ENCODE data around the gene MAML2.
"Not testable (repeated sequence)": the region's sequence is repeated elsewhere in the genome, so short reads cannot be mapped to it uniquely, and the experiment has no call there.

The MAML2 gene

DNA sequence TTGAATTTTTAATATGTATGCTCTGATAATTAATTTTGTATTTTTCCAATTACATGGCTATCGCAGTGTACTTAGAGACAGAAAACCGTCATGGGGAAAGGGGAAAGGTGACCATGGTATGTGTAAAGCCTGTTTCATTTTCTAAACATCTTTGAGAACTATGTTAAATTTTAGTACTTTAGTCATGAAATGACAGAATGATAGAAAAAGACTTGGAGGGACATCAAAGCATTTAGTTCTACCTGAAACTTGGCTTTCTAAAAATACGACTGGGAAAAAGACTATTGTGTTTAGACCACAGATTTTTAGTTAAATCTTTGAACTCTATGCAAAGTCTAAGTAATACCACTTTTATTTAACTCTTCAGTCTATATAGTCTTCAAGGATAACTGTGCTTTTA is 54.1 kb downstream of the MAML2 start:
- no peak for DNase-seq

DNA sequence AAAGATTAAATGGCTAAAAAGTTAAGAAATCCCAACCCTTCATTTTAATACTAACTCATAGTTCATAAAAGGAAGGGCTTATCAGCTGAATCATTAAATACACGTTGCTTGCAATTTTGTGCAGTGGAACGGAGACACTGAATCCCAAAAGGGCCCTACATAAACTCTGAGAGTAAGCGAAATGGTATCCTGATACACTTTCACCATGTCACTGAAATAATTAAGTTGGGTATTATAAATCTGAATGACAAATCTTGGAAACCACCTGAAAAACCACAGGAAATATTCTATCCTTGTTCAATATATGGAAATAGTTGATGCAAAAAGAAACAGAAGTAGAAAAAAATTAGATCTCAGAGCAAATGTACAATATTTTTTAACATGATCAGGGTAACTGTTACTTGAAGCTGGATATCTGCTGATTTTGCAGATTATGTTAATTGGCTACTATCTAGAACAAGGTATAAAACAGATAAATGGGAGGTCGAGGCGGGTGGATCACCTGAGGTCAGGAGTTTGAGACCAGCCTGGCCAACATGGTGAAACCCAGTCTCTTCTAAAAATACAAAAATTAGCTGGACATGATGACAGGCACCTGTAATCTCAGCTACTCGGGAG is 55.1 kb downstream of the MAML2 start:
- no peak for DNase-seq

DNA sequence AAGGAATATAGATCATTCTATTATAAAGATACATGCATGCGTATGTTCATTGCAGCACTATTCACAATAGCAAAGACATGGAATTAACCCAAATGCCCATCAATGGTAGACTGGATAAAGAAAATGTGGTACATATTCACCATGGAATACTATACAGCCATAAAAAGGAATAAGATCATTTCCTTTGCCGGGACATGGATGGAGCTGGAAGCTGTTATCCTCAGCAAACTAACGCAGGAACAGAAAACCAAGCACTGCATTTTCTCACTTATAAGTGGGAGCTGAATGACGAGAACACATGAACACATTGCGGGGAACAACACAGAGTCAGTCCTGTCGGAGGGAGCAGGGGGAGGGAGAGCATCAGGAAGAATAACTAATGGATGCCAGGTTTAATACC is 57.0 kb downstream of the MAML2 start:
- not testable (repeated sequence) for DNase-seq

DNA sequence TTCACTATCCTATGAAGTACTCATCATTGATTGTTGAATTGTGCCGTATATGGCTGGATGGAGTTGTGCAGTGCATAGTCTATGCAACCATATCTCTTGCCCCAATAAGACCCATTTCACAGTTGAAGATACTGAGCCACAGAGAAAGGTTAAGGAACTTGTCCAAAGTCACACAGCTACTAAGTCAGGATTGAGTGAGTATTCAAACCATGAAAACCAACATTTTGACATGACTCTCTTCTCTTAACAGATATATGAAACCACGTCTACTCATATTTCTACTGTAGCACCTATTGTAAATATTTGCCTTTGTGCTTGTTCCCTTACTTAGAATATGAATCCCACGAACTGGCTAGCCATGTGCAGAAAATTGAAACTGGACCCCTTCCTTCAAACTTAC is 58.1 kb downstream of the MAML2 start:
- no peak for DNase-seq

DNA sequence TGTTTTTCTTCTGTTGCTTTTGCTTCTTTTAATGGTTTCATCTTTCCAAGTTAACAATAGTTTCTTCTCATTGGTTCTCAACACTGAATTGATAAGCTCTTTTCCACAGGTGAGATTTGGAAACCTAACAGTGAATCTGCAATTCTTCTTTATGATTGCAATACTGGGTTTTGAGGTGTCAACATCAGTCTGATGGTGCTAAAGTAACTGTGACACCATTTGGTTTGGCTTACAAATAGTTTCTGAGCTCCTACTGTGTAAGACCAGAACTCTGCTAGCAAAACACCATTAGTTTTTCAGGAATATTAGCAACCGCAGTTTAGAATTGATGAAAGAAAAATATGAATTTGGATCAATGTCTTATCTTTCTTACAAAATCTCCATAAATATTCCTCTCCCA is 58.6 kb downstream of the MAML2 start:
- no peak for DNase-seq

DNA sequence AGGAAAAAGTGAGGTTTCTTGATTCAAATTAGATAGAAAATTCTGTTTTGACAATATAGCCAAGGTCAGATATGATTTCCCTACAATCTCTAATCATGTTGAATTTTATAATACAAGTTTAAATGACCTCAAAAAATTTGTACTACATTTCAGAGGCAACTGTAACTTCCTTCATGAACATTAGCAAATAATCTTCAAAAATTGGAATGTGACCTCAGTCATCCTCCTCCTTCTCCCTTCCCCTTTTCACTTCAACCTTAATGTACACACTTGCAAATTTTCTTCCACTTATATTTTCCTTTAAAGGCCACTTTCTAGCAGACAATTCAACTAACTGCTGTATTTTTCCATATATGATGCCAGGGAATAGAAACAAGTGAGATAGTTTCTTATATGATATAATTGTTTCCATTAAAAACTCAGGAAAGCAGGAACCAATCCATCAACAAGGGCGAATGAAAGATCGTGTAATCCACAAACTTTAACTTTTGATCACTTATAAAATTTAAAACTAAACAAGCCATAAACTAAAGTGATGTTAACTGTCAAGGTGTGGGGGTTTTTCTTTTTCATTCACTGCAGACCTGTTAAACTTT is 60.3 kb downstream of the MAML2 start:
- no peak for DNase-seq

DNA sequence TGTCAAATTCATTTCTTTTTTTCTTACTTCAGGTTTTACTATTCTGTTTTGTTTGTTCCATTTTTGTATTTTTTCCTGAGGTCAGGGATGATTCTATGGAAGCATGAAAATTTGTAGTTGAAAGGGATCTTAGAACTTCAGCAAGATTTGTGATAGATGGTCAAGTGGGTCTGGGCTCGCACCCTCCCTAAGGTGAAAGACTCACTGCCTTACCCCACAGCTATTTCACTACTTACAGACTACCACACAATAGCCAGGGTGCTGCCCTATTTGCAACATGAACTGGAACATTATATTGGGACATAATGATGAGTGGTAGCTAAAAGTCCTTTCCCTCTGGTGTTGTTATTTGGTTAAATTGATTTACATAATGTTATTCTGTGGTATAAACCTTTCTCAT is 62.6 kb downstream of the MAML2 start:
- no peak for DNase-seq

DNA sequence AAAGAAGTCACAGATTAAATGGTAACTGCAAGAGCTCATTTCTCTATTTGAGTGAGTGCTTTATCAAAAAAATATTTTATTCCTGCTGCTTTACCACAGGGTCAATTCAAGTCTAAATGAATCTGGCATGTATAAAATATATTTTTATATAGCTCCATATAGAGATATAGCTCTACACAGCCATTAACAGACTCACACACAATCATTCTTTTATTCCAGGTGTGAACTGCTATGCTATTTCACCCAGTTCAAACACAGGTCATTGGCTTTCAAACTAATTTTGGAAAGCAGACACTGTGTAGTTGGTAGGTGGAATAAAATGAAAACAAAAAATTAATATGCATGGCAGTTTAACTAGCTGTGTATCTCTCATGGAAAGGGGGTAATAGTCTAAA is 63.1 kb downstream of the MAML2 start:
- no peak for DNase-seq

DNA sequence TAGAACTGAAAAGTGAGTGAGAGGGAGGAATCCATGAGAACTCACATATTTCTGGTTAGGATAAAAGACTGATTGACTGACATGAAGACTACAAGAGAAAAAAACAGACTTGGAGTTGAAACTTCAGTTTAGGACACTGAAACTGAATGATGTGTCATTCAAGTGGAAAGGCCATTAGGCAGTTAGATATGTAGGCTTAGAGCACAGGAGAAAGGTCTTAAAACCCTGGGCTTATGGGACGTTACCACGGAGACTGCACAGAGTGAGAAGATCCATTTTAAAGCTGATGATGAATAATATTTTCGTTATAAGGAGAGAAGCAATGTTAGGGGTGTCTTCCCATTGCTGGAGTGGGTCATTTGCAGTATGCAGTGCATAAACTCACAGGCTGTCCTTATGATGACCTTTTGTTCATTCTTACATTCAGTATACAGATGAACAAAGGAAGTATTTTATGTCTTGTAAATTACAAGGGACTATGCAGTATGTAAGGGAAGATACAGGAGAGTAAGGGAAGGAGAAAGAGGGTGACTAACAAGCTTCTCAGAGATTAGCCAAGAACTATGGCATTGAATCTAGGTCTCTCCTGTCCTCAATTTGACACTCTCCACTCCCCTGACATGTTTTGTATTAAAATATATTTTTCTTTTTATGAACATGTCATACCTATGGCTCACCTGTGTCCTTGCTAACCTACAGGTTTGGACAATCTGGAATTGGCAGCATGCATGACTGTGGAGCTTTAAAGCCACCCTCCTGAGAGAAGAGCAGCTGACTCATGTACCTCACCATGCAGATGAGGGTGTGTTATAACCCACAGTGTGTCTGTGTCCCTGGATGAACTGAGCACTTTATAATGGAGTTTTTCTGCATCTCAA is 63.7 kb downstream of the MAML2 start:
- no peak for DNase-seq

DNA sequence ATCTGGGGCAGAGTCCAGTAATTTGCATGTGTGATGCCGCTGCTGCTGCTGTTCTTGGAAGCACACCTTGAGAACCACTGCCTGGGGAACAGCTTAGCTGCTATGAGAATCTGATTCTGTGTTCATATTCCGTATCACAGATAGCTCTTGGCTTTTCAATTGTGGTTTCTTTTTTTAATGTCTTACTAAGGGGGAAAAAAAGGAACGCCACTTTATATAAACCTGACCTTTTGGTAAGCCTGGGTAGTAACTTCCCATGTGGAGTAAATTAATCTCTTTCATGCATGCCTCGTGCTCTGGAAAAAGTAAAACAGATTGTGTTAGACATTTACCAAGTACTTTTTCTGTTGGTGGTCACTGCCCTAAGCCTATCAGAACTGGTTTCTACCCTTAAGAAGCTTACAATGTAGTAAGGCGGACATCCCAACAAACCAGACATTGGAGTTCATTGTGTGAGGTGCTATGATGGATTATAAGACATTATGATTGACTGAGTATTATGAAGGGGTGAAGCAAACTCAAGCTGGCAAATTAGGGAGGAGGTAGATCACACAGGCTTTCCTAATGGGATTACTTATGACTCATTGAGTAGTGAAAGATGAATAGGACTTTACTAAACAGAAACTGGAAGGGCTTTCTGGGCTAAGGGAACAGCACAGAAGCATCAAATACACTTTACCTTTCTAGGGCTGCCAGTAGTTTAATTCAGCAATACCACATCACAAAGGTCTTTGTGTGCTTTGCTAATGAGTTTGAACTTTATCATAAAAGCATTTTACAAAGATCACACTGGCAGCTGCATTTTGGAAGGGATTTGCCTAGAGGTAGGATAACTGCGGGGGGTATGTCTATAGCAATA is 64.7 kb downstream of the MAML2 start:
- no peak for DNase-seq

DNA sequence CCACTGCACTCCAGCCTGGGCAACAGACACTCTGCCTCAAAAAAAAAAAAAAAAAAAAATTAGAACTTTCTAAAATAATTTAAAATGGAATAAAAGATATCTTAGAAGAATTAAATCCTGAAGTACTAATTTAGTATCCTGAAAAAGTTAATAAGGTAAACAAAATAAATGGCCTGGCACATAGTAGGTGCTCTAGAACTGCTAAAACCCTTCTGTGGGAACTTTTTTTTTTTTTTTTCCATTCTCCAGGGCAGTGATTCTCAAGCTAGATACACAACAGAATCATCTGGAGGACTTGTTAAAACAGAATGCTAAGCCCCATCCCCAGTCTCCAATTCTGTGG is 65.3 kb downstream of the MAML2 start:
- no peak for DNase-seq

DNA sequence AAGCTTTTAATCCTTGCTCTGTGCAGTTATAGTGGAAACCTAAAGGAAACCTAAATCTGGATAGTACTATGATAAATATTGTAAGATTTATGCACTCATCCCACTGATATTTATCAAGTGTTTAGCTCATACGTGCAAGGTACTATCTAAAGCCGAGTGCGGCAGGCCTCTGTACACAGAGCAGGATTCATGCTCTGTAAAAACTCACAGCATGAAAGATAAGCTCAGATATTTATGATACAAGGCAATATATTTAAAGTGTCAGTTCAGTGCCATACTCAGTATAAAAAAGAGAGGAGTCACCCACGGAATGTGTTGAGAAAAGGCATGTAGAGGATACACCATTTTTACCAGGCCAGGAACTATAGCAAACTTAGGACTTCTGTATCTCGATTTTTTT is 66.2 kb downstream of the MAML2 start:
- no peak for DNase-seq

DNA sequence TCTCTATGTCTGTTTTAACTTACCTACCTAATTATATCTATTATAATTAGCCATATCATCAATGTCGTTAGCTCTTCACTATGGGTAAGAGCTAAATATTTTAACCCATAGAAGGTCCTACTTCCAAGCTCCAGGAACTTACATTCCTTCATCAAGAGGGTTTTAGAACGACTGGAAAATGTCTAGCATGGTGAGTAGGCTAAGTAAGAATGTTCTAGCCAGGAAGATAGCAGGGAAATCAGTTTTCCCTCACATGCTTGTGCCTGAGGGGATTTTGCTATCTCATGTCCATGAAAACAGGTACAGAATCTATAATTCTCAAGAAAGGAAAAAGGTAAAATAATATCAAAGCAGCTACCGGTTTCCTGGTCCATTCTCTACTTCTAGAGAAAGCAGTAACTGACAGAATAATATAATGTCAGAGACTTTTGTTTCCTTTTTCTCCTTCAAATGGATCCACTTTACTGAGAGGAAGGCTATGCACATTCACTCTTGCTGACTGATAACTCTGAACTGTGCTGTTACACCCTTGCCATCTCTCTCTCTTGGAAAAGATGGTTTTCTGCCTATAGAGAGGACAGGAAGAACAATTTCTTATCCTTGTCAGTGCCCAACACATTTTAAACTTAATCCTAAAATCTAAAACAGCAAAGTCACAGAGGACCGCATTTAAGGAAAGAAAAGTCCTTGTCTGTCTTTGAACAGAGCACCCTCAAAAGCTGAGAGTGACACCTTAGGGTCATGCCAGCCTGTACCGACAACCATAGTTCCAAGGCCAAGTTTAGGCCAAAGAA is 67.0 kb downstream of the MAML2 start:
- no peak for DNase-seq

DNA sequence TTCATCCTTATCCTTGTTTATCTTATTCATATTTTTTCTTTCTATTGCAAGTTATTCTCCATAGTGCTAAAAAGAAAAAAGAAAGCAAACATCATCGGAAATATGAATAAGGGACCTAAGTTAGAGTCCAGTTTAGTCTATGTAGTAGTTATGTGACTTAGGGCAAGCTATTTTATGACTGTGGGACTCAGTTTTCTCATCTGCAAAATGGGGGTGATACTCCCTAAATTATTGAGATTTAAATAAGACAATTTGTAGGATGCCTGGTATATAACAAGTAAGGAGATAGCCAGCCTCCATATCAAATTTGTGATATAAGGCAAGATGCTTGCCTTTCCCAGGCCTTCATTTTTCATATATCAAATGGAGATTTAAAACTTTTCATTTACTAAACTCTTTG is 69.5 kb downstream of the MAML2 start:
- no peak for DNase-seq

DNA sequence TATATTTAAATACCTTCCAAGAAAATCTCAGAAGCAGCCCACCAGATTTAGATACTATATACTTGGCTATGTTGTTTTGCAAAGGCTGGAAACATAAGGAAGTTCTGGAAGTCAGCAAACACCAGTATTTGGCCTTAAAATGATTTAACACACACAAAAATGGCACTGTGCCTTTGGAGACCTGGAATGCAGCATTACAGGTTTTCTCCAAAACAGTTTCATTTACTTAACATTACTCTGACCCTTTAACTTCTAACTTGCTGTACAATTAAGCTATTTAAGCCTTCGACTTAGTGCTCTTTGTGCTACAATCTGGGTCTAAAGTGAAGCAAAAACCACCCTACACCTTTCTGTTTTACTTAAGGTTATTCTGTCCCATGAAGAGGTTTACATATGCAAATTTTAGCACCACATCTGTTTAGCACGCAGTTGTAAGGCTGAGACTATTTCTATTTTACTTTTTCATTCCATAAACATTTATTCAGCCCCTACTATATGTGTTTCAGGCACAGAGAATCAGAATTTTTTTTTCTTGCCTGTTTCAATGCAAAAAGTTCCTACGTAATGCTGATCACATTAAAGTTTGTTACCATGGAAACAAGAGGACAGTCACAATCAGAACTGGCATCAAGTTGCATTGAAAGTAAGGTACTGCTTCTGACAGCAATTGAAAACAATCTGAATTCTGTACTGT is 70.3 kb downstream of the MAML2 start:
- no peak for DNase-seq

DNA sequence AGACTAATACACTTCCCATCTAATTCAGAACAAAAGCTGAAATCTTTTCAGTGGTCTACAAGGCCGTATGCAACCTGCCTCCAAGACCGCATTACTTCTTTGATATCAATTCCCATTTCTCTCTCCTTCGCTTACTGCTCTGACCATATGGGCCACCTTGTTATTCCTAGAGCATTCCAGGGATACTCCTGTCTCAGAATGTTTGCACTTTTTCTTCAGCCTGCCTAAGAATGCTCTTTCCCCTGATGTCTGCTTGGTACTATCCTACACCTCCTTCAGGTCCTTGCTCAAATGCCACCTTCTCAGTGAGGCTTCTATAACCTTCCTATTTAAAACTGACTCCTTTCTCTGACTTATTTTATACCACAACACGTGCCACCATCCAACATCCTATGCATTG is 71.2 kb downstream of the MAML2 start:
- no peak for DNase-seq

DNA sequence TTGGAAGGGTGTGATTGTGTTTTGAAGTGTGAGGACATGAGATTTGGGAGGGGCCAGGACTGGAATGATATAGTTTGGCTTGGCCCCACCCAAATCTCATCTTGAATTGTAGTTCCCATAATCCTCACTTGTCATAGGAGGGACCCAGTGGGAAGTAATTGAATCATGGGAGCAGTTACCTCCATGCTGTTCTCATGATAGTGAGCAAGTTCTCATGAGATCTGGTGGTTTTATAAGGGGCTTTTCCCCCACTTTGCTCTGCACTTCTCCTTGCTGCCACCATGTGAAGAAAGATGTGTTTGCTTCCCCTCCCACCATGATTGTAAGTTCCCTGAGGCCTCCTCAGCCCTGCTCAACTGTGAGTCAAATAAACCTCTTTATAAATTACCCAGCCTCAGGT is 71.6 kb downstream of the MAML2 start:
- not testable (repeated sequence) for DNase-seq

DNA sequence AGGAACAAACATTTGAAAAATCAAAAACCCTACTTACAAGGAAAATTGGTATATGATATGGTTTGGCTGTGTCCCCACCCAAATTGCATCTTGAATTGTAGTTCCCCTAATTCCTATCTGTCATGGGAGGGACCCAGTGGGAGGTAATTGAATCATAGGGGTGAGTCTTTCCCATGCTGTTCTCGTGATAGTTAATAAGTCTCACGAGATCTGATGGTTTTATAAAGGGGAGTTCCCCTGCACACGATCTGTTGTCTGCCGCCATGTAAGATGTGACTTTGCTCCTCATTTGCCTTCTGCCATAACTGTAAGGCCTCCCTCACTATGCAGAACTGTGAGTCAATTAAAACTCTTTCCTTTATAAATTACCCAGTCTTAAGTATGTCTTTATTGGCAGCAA is 74.5 kb downstream of the MAML2 start:
- not testable (repeated sequence) for DNase-seq

DNA sequence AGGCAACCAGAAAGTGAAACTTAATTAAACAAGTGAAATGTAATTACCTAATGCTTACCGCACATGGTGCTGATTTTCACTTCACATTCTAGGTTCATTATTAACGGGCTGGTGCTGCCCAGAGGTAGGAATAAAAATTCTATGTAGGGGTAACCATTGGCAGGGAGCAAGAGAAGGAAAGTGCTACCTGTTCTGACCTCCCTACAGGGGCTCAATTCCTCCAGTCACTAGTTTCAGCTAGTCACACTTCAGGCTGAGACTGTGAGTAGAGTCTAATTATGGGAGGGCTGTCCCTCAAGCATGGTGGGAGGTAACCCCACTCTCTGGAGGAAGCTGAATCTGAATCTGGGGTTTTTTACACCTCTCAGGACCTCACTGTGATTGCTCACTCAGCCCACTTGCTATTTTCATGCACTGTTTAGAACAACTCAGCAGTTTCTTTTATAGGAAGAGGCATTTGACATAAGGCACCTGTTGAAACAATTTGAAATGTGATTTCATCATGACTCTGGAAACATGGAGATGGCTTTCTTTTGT is 75.4 kb downstream of the MAML2 start:
- DNase-seq: no peak

DNA sequence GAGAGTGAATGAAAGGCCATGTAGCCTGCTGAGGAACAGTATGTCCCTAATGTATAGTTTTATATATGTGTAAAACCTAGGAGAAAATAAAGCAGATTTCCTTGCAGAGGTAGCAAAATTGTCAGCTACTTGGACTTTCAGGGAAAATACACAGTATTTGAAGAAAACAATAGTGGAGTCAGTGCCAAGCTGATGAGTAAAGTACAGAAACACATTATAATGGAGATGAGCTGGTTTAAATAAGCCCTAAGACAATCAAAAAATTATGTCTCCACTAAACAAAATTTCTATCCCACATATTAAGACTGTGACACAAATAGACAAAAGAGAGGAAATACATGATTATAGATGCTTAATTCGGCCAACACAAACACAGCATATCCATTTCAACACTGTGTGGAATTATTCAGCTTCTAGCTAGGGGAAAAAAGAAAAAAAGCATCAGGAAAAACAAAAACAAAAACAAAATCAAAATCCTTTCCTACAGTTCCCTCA is 75.9 kb downstream of the MAML2 start:
- DNase-seq: no peak

DNA sequence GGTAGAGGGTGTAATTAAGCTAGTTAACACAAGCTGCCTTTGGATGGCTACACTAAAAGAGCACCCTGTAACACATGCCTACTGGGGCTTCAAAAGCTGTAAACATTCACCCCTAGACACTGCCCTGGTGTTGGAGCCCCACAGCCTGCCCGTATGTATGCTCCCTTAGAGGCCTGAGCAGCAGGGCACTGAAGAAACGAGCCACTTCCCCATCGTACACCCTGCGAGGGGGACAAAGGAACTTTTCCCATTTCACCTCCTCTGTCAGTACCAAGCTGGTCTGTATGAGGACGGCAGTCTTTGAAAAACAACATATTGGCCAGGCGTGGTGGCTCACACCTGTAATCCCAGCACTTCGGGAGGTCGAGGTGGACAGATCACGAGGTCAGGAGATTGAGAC is 77.0 kb downstream of the MAML2 start:
- no peak for DNase-seq

Measured in hematopoietic multipotent progenitor cell treated with erythropoietin and hydrocortisone succinate and interleukin-3 and kit ligand, for 4 days (in vitro differentiated cells).